G401.6 (cell line): ENCODE measurements around the gene MSH4.
"Not testable (repeated sequence)": the region's sequence is repeated elsewhere in the genome, so short reads cannot be mapped to it uniquely, and the experiment has no call there.

Experiments used
- FAIRE-seq: peaks from 2 replicates; lab custom pipeline; 2012; peaks lifted over from hg19 to GRCh38; lab: Jason Lieb, UNC

MSH4 gene

GRCh38 chr1:75943037-75943436 is 146.4 kb downstream of the MSH4 start:
- not testable (repeated sequence) for FAIRE-seq

- FAIRE-seq: no peak
Observed at GRCh38 chr1:75950176-75950575, 153.5 kb downstream of the MSH4 start.

- no peak for FAIRE-seq
Observed at GRCh38 chr1:75952016-75952415, 155.3 kb downstream of the MSH4 start.

GRCh38 chr1:75953461-75953860 is 156.8 kb downstream of the MSH4 start:
- no peak for FAIRE-seq

DNA sequence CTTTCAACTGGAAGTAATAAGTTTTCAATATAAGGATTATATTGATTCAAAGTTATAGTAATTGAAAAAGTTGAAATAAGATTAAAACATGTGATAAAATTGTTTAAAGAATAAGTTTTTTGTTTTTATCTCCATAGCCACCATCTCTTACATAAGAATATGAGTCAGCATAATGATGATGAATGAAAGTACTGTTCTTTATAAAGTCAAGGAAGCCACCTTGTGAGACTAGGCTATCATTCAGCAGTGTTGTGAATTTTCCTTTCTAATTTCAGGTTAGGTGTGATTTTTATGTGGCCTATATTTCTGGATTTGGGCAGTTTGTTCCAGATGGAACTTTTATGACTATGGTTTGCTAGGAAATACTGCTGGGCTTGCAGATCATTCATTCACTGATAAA is 157.9 kb downstream of the MSH4 start:
- no peak for FAIRE-seq
